IPS DF 4.7 (cell line): Measurements from ENCODE around the gene SLC34A2.
"Not testable (repeated sequence)": the region's sequence is repeated elsewhere in the genome, so short reads cannot be mapped to it uniquely, and the experiment has no call there.

Experiments used
- DNase-seq: peaks from one replicate; pipeline ENCODE4 v3.0.0-alpha.2; 2013; ENCODE audit warnings: low spot score; ENCODE audit errors: extremely low read depth

Gene SLC34A2

GRCh38 chr4:25654971-25655963 is at the start of gene SLC34A2:
Gene SLC34A2 (plus strand): TSS chr4:25655851. CDS start chr4:25662501, 6,650 bp downstream.
- no peak for DNase-seq

GRCh38 chr4:25608644-25609043 is 47.0 kb upstream of the SLC34A2 start:
- DNase-seq = no peak

GRCh38 chr4:25609976-25610375 is 45.7 kb upstream of the SLC34A2 start:
- no peak for DNase-seq

- DNase-seq = not testable (repeated sequence)
Measured at GRCh38 chr4:25613613-25614012, 42.0 kb upstream of the SLC34A2 start.

- no peak for DNase-seq
Measured at GRCh38 chr4:25614807-25615206, 40.8 kb upstream of the SLC34A2 start.

- no peak for DNase-seq
Measured at GRCh38 chr4:25621027-25621930, 34.4 kb upstream of the SLC34A2 start.

GRCh38 chr4:25624616-25625015 is 31.0 kb upstream of the SLC34A2 start:
- no peak for DNase-seq

- DNase-seq = no peak
Measured at GRCh38 chr4:25628451-25628850, 27.2 kb upstream of the SLC34A2 start.

GRCh38 chr4:25632135-25632534 is 23.5 kb upstream of the SLC34A2 start:
- no peak for DNase-seq

GRCh38 chr4:25633541-25633940 is 22.1 kb upstream of the SLC34A2 start:
- no peak for DNase-seq

- DNase-seq = no peak
Measured at GRCh38 chr4:25635501-25635900, 20.1 kb upstream of the SLC34A2 start.

- no peak for DNase-seq
Measured at GRCh38 chr4:25637581-25638220, 17.9 kb upstream of the SLC34A2 start.

GRCh38 chr4:25638221-25638601 is 17.4 kb upstream of the SLC34A2 start:
- DNase-seq = no peak

- no peak for DNase-seq
Measured at GRCh38 chr4:25638806-25639205, 16.8 kb upstream of the SLC34A2 start.

- DNase-seq = no peak
Measured at GRCh38 chr4:25650311-25650710, 5.3 kb upstream of the SLC34A2 start.

GRCh38 chr4:25651682-25652081 is 4.0 kb upstream of the SLC34A2 start:
- DNase-seq = no peak

GRCh38 chr4:25654031-25654970 is 1.4 kb upstream of the SLC34A2 start:
- no peak for DNase-seq

- no peak for DNase-seq
Measured at GRCh38 chr4:25656031-25656430, 380 bp downstream of the SLC34A2 start.

GRCh38 chr4:25658357-25658771 is 2.7 kb downstream of the SLC34A2 start:
- DNase-seq = no peak

- no peak for DNase-seq
Measured at GRCh38 chr4:25658777-25659176, 3.1 kb downstream of the SLC34A2 start.
